Gastrocnemius medialis (tissue), 4 donors: ENCODE measurements around the gene UFC1. TPM values are rescaled to one million over a fixed set of nuclear protein-coding genes. Genes with fewer than 3 reads are reported as not detected.

ENCODE experiments used
- ATAC-seq, 2 donors: fragments of 150-250 bp; one replicate each; pipeline ENCODE4 v1.9.1; 2016
- DNase-seq, 2 donors: peaks; one replicate each; pipeline ENCODE4 v3.0.0-alpha.2; 2019
- H3K27ac ChIP-seq, 4 donors: fragments of 200-600 bp; sonication (generic); 1 replicate in 1 of 4; 2 replicates in 3 of 4; pipeline ENCODE4 v1.5.1; 2016 to 2018; ENCODE audit warnings: mild to moderate bottlenecking in 2 of 4, moderate library complexity in 1 of 4
- H3K27me3 ChIP-seq, 3 donors: fragments of 200-600 bp; sonication (generic) in 2 of 3; 1 replicate in 1 of 3; 2 replicates in 2 of 3; pipeline versions ENCODE4 v1.5.1 to v1.6.0; 2016 to 2019; ENCODE audit warnings: mild to moderate bottlenecking in 1 of 3, moderate library complexity in 1 of 3
- H3K36me3 ChIP-seq, 2 donors: fragments of 200-600 bp; sonication (generic) in 1 of 2; one replicate each; pipeline ENCODE4 v1.5.1; 2017 to 2018
- H3K4me1 ChIP-seq, 2 donors: fragments of 200-600 bp; sonication (generic) in 1 of 2; one replicate each; pipeline ENCODE4 v1.5.1; 2016 to 2017; ENCODE audit warnings: mild to moderate bottlenecking in 2 of 2
- H3K4me3 ChIP-seq, 4 donors: fragments of 200-600 bp; sonication (generic) in 3 of 4; 1 replicate in 1 of 4; 2 replicates in 3 of 4; pipeline ENCODE4 v1.5.1; 2016 to 2019; ENCODE audit warnings: mild to moderate bottlenecking in 2 of 4
- H3K9me3 ChIP-seq, 3 donors: fragments of 200-600 bp; sonication (generic) in 2 of 3; 1 replicate in 1 of 3; 2 replicates in 2 of 3; pipeline ENCODE4 v1.5.1; 2016 to 2019
- POLR2A ChIP-seq, 2 donors: fragments of 450-650 bp; IDR thresholded peaks; one replicate each; pipeline ENCODE4 v1.6.1; 2017; ENCODE audit warnings: antibody characterized with exemption in 2 of 2, mild to moderate bottlenecking in 2 of 2, moderate library complexity in 2 of 2
- in situ Hi-C, 4 donors: fragments of 200-750 bp; cut with MboI; loops; one replicate each; pipeline versions ENCODE4 v1.15.0 to v1.8.0; 2017; ENCODE audit warnings: low sequenced_read_pairs in 4 of 4
- intact Hi-C: fragments of 100-400 bp; cut with DNase I; formaldehyde crosslinking; loops from one replicate; pipeline ENCODE4 v1.15.1; 2023; ENCODE audit warnings: low total_unique reads
- total RNA-seq, 4 donors: library from RNA; depleted of rRNA; stranded (reverse); fragments of >200 nt; gene quantifications; one replicate each; pipeline versions ENCODE4 v1.1.0 to v1.2.3, GENCODE V29; 2016
- TF ChIP-seq, protein P1 (sequence below), 5 experiments: fragments of 450-650 bp in 3 of 5; fragments of 200-600 bp in 2 of 5; sonication (generic) in 2 of 5; IDR thresholded peaks in 4 of 5; conservative IDR thresholded peaks in 1 of 5; 1 replicate in 4 of 5; 2 replicates in 1 of 5; pipeline ENCODE4 v1.5.1; 2016 to 2019; ENCODE audit warnings: antibody characterized with exemption in 5 of 5, mild to moderate bottlenecking in 3 of 5, moderate library complexity in 3 of 5

The UFC1 gene
- total RNA-seq, 4 donors from 2014 or later: 57.9 to 66.7 (median 63.5) TPM

- Histone ChIP-seq H3K4me3 (no peak overlapping the region), H3K9me3 (no peaks in the 10 kb centered on the region), H3K36me3 (no peaks in the 10 kb centered on the region), H3K27me3 (no peaks in the 10 kb centered on the region), H3K27ac (peak overlapping the region in 3 of 4 donors; percentile 54 to 94 (median 58)), H3K4me1 (peaks cover 9% of the 10 kb centered on the region in 2 donors)
- TF ChIP-seq, protein P1, sequence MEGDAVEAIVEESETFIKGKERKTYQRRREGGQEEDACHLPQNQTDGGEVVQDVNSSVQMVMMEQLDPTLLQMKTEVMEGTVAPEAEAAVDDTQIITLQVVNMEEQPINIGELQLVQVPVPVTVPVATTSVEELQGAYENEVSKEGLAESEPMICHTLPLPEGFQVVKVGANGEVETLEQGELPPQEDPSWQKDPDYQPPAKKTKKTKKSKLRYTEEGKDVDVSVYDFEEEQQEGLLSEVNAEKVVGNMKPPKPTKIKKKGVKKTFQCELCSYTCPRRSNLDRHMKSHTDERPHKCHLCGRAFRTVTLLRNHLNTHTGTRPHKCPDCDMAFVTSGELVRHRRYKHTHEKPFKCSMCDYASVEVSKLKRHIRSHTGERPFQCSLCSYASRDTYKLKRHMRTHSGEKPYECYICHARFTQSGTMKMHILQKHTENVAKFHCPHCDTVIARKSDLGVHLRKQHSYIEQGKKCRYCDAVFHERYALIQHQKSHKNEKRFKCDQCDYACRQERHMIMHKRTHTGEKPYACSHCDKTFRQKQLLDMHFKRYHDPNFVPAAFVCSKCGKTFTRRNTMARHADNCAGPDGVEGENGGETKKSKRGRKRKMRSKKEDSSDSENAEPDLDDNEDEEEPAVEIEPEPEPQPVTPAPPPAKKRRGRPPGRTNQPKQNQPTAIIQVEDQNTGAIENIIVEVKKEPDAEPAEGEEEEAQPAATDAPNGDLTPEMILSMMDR (IDR thresholded peaks at IDR 0.05 in 4 of 5, conservative IDR thresholded peaks at IDR 0.05 in 1 of 5): peak; percentile 71 to 89 (median 75)
- no peak for TF ChIP-seq POLR2A (IDR thresholded peaks at IDR 0.05)
- in situ Hi-C loops (loop anchor here in 2 of 4 donors (10.0 to 25.0 kb wide), 2 partner anchors 192 to 570 kb away; partner anchors contain the start of gene ATF6 (in 1 of the 2)), intact Hi-C loops (loop anchor here (2.0 kb wide), 1 partner anchor 32 kb away; no protein-coding TSS in a partner anchor)
- ATAC-seq: peak; percentile 75 to 82
- DNase-seq: peak in 1 of 2 donors; percentile 57
Measured at GRCh38 chr1:161192476-161193465, 39.0 kb downstream of the UFC1 start.

DNA sequence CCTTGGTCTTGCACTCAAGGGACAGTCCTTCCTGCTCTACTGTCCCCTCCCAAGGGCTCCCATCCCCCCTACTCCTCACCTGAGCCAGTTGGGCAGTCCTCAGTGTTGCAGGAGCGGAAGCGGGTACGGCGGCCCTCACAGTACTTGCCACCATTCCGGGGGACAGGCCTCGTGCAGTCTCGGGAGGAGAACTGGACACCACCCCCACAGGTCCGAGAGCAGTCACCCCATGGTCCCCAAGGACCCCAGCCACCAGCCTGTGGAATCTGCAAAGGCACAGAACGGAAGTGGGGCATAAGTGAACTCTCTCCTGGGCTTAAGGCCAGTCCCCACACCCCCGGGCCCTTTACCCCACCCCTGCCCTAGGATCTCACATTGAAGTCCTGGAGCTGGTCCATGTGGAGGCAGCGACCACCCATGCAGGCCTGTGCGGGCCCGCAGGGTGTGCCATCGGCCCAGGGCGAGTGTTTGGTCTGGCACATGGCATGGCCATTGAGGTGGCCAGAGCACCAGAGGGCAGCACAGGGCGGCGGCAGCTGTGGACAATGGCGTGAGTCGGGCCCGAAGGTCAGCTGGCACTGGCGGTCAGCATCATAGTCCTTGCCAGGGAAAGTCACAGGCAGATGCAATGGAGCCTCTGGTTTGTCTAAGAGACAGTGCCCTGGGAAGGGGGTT, 39.9 kb downstream of the UFC1 start:
- peak; percentile 30 to 50 for ATAC-seq
- DNase-seq: peak in 1 of 2 donors; percentile 77
- TF ChIP-seq, protein P1 (IDR thresholded peaks at IDR 0.05 in 4 of 5, conservative IDR thresholded peaks at IDR 0.05 in 1 of 5): peak in 4 of 5 experiments; percentile 23 to 44 (median 32)
- no peak for TF ChIP-seq POLR2A (IDR thresholded peaks at IDR 0.05)
- H3K36me3 ChIP-seq: no peaks in the 10 kb centered on the region
- peaks cover 18% of the 10 kb centered on the region in 2 donors for H3K4me1 ChIP-seq
- in situ Hi-C loops: loop anchor here in 2 of 4 donors (10.0 to 25.0 kb wide), 2 partner anchors 191 to 569 kb away; partner anchors contain the start of gene ATF6 (in 1 of the 2)
- peak overlapping the region in 2 of 4 donors; percentile 9 to 23 for H3K4me3 ChIP-seq
- no peaks in the 10 kb centered on the region for H3K27me3 ChIP-seq
- intact Hi-C loops: loop anchor here (2.0 kb wide), 1 partner anchor 31 kb away; no protein-coding TSS in a partner anchor
- peak overlapping the region; percentile 37 to 94 (median 56) for H3K27ac ChIP-seq
- H3K9me3 ChIP-seq: no peaks in the 10 kb centered on the region

GRCh38 chr1:161195171-161195570, 41.4 kb downstream of the UFC1 start:
- H3K27me3 ChIP-seq: no peaks in the 10 kb centered on the region

DNA sequence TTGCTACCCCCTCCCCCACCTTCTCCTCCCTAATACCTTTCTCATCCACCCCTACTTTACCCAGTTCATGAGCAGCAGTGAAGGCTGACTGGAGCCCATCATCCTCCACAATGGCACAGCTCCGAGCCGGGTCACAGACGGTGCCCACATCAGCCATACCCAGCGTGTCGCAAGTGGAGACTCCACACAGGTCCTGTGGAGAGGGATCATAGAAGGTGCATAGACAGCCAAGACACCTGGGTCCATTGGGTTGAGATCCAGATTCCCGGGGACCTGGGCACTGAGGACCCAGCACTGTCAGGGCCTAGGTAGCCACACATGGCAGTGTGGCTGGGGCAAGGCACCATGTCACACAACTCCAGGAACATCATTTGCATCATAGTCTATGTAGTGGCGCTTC, 42.3 kb downstream of the UFC1 start:
- no peaks in the 10 kb centered on the region for H3K27me3 ChIP-seq
- in situ Hi-C loops: loop anchor here in 2 of 4 donors (10.0 to 25.0 kb wide), 2 partner anchors 189 to 566 kb away; partner anchors contain the start of gene ATF6 (in 1 of the 2)
- H3K9me3 ChIP-seq: no peaks in the 10 kb centered on the region
- intact Hi-C loops: no loop called here
- H3K36me3 ChIP-seq: no peaks in the 10 kb centered on the region
- ATAC-seq: no peak
- peak overlapping the region in 2 of 4 donors; percentile 43 to 55 for H3K4me3 ChIP-seq
- no peak for DNase-seq
- peak overlapping the region; percentile 94 to 99 (median 98) for H3K27ac ChIP-seq
- TF ChIP-seq, protein P1 (IDR thresholded peaks at IDR 0.05 in 4 of 5, conservative IDR thresholded peaks at IDR 0.05 in 1 of 5): no peak
- no peak for TF ChIP-seq POLR2A (IDR thresholded peaks at IDR 0.05)
- peaks cover 37 to 39% of the 10 kb centered on the region in 2 donors for H3K4me1 ChIP-seq

More at GRCh38 chr1:161195171-161195570, 41.4 kb downstream of the UFC1 start:
- Histone ChIP-seq H3K4me1 (peaks cover 28 to 30% of the 10 kb centered on the region in 2 donors), H3K9me3 (no peaks in the 10 kb centered on the region), H3K27ac (peak overlapping the region in 2 of 4 donors; percentile 58 to 94), H3K4me3 (peak overlapping the region in 2 of 4 donors; percentile 43 to 55), H3K36me3 (no peaks in the 10 kb centered on the region)
- intact Hi-C loops: no loop called here
- in situ Hi-C loops: loop anchor here in 2 of 4 donors (10.0 to 25.0 kb wide), 2 partner anchors 190 to 567 kb away; partner anchors contain the start of gene ATF6 (in 1 of the 2)
- no peak for TF ChIP-seq POLR2A (IDR thresholded peaks at IDR 0.05)
- TF ChIP-seq, protein P1 (IDR thresholded peaks at IDR 0.05 in 4 of 5, conservative IDR thresholded peaks at IDR 0.05 in 1 of 5): no peak
- no peak for ATAC-seq
- no peak for DNase-seq
